Measurements from ENCODE around the gene BTBD16.

BTBD16 gene

GRCh38 chr10:122296363-122297120 is 25.4 kb downstream of the BTBD16 start:
- DNase-seq = no peak

DNA sequence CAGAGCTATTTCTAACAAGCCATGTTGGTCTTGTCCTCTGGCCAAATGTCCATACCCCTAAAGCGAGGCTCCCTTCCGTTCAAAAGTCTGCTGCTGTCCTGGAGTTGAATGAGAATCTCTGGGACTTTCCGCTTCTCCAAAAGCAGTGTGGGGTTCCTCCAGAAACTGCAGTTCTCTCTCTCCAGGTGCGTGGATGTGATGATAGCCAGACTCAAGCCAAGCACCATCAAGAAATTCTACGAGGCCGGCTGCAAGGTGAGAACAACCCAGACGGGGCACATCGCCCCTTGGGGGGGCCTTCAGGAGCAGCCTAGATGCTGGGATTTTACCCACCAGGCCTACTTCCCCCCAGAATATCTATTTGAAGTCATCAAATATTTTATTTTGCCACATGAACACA is 26.5 kb downstream of the BTBD16 start:
- no peak for DNase-seq

DNA sequence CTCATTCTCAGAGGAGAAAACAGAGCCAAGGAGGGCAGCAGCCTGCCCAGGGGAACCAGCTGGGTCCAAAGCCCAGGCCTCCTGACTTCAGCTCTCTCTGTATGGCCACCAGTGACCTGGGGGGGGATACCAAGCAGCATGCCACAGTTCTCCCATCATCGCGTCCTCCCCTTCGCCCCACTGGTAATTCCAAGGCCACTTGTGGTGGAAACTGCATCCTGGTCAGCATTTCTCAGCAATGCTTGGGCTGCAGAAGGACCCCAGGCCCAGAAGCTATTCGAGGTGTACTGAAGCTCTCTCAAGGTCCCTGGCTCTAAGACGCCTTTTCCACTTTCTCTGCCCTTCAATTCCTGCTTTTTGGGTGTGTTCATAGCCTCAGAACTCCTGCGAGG is 27.1 kb downstream of the BTBD16 start:
- DNase-seq = no peak

DNA sequence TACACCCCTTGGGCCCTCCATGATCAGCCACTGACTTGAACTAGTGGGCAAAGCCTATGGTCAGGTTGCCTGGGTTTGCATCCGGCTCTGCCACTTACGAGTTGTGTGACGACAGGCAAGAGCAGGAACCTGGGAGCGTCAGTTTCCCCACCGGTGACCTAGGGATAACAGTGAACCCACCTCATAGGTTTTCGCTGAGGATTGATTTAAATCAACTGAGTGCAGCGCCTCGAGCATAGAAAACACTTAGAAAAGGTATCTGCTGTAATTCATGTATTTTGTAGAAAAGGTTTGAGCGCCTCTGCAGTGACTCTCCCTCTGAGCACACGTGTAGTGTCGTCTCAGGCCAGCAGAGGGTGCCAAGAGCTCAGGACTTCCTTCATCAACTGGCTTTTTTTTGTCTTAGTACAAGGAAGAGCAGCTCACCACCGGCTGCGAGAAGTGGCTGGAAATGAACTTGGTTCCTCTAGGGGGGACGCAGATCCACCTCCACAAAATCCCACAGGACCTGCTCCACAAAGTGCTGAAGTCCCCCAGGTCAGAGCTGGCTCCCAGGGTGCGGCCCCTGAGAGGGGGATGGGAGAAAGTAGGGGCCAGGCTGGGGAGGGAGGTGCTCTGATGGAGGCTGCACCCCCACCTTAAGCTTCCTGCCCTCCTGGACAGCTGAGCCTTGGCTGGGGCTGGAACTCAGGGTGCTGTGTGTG is 27.7 kb downstream of the BTBD16 start:
- peak; percentile 73 for DNase-seq

- DNase-seq = no peak
Measured at GRCh38 chr10:122299423-122300075, 28.5 kb downstream of the BTBD16 start.

GRCh38 chr10:122301055-122301810 is 30.1 kb downstream of the BTBD16 start:
- peak; percentile 47 for DNase-seq

- no peak for DNase-seq
Measured at GRCh38 chr10:122301811-122302115, 30.7 kb downstream of the BTBD16 start.

DNA sequence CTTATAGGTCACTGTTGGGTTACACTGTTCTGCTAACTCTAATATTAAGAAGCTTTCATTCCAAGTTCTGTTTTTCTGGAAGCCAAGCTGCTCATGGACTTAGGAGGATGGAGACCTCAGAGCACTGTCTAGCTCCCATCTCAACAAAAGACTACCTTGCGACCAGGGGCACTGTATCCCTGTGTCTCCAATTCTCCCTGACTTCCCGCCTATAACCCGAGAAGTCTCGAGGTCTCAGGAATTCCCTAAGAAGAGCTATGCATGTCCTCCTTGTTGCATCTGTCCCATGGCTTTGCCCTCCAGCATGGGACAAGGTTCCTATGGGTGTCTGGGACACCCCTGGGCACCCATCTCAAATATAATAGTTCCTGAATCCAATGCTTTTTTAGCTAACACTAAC is 31.2 kb downstream of the BTBD16 start:
- DNase-seq = no peak

GRCh38 chr10:122303271-122304053 is 32.4 kb downstream of the BTBD16 start:
- DNase-seq = no peak

- no peak for DNase-seq
Measured at GRCh38 chr10:122304054-122304579, 33.0 kb downstream of the BTBD16 start.

GRCh38 chr10:122306282-122306681 is 35.2 kb downstream of the BTBD16 start:
- no peak for DNase-seq

DNA sequence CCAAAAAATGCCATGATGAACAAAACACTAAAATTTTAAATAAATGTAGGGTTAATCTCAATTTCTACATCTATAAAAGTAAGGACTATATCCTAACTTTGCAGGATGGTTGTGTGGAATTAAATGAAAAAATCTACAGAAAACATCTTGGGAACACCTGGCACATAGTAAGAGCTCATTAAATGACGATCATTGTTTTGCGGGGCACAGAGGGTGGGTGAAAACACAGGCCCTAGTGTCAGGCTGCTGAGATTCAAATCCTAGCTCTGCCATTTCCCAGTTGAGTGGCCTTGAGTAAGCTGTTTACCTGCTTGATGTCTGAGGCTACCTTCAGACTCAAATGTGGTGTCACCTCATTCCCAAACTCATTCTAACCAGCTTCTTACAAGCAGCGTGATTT is 35.6 kb downstream of the BTBD16 start:
- no peak for DNase-seq

DNA sequence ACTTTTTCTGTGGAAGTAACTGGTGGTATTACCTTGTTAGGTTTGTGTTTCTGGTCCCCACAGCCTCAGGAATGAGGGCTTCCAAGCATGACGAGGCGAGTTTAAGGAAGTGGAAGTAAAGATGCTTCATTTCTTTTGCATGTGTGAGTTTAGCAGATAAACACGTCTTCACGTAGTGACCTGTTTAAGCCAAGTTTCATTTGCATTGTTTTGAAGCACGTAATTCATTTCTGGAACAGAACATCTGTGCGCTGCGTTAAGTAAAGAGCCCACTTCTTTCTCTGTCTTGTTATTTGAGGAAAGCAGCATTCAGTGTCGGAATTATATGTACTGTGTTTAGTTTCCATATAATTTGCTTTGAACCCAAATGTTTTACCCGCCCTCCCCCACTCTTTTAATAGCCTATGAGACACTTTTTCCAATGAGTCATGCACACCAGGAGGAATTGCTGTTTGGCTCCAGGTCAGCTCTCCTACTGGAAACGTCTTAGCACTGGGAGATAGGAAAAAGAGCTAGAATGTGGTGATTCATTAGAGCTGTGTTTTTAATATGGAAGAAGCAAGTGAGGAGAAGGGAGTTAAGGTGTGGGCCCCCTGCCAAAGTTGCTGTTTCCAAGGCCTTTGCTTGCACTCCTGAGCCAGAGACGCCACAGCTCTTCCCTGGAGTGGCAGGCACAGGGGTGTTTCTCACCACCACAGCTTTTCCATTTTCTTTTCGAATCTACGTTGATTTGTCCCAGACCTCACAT is 36.7 kb downstream of the BTBD16 start:
- DNase-seq = peak; percentile 99

DNA sequence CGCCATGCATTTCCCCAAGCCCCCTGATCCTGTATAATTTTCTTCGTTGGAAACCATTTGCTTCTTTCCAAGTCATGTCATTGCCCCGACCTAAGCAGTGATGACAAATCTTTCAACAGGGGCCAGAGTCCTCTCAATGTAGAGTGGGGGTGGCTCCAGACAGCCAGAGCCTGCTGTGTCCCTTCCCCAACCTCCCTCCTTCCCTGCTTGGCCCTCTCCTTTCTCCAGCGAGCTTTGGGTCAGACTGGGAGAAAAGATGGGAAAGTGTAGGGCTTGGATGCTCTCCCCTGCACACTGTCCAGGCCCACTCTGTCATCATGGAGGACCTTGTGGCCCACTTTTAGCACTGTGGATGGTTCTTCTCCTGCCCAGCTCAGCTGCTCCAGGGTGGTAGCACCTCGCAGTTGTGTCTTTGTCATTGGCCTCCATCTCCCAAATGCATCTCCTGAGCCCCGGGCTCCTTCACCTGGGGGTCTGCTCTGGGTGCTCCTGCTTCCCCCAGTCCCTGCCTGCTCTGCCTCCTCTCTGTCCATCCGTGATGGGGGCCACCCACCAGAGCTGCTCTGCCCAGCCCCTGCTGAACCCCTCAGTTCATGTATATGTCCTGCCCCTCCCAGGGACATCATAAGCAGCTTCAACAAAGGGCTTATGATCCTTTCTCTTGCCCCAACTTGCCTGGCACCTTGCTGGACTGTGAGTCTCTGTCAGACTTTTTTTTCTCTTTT is 37.5 kb downstream of the BTBD16 start:
- no peak for DNase-seq

- DNase-seq = no peak
Measured at GRCh38 chr10:122310311-122311050, 39.4 kb downstream of the BTBD16 start.

DNA sequence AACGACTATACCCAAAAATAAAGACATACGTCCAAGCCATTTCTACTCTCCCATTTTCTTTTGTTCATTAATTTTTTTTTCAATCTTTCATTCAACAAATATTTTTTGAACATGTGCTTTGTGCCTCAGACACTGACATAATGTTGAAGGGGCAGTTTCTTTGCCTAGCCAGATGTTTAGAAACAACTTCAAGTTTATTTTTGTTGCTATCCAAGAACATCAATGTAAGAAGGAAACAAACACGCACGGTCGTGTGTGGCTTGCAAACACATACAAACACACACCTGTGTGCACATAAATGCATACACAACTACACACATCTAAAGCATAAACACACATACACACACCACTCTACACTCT is 39.9 kb downstream of the BTBD16 start:
- DNase-seq = no peak

GRCh38 chr10:122311716-122312115 is 40.6 kb downstream of the BTBD16 start:
- DNase-seq = no peak

DNA sequence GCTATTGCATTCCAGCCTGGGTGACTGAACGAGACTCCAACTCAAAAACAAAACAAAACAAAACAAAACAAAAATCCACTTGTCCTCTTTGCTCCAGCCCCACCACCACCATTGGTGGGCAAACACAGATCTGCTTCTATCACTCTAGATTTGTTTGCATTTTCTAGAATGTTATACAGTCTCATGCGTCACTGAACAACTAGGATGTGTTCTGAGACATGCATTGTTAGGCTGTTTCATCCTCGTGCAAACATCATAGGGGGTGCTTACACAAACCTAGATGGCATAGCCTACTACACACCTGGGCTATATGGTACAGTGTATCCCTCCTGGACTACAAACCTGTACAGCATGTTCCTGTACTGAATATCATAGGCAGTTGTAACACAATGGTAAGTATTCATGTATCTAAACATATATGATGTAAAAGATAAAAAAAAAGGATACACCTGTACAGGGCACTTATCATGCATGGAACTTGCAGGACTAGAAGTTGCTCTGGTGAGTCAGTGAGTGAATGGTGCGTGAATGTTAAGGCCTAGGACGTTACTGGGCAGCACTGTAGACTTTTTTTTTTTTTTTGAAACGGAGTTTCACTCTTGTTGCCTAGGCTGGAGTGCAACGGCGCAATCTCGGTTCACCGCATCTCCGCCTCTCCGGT is 45.3 kb downstream of the BTBD16 start:
- no peak for DNase-seq

DNA sequence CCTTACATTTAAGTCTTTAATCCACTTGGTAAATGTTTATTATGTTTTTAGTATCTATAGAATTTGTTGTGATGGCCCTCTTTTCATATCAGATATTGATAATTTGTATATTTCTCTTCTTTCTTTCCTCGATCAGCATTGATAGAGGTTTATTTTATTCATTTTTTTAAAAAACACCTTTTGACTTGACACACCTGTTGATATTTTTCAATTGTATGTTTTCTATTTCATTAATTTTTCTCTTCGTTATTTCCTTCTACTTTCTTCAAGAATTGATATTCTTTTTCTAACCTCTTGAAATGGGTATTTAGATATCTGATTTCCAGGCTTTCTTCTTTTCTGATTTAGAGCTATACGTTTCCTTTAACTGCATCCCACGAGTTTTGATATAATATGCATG is 50.9 kb downstream of the BTBD16 start:
- DNase-seq = no peak

- no peak for DNase-seq
Measured at GRCh38 chr10:122323189-122323588, 52.1 kb downstream of the BTBD16 start.

Data from fibroblast of skin of right quadriceps (primary cell).